KOPT-K1 (cell line): ENCODE data around the gene LHFPL2.

Experiments
- H3K27ac ChIP-seq: fragments of 200-600 bp; sonication (generic); 2 replicates; pipeline ENCODE4 v1.5.1; 2016; ENCODE audit warnings: antibody characterized with exemption, mild to moderate bottlenecking, low read depth, low read length; ENCODE audit not compliant: poor library complexity, severe bottlenecking
- H3K36me3 ChIP-seq: fragments of 200-600 bp; sonication (generic); 2 replicates; pipeline ENCODE4 v1.5.1; 2017; ENCODE audit warnings: antibody characterized with exemption, mild to moderate bottlenecking, low read length, moderate library complexity; ENCODE audit not compliant: insufficient read depth
- H3K9me3 ChIP-seq: fragments of 200-600 bp; sonication (generic); 2 replicates; pipeline ENCODE4 v1.5.1; 2017; ENCODE audit warnings: antibody characterized with exemption, low read length, mild to moderate bottlenecking; ENCODE audit not compliant: insufficient read depth, poor library complexity, severe bottlenecking

The LHFPL2 gene

DNA sequence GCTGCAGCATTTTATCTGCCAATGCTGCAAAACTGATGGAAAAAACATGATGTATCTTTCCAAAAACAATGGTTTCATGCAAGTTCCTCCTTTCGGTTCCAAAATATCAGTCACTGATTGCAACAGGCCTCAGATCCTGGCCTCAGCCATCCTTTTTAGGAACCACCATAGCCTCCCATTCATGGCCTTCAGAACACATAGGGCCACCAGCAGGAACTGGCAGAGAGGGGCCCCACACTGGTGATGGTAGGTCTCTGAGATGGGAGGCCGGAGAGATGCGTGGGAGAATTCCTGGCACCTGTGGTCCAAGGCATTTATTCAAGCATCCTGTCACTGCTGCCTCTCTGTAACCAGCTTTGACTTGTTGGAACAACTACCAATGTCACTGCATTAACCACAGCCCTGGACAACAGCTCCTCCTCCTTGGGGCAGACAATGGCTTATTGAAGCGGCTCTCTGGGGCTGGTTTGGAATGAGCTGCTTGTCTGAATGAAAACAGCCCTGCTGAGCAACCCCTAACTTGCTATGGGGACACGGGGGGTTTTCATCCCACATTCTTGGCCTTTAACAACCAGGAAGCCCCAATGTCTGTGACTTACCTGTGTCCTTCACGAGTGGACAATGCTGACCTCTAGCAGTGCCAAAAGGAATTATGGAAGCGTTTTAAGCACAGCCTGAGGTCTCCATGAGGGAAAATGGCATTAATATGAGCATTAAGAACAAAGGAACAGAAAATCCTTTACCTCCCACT, 108.1 kb downstream of the LHFPL2 start:
- H3K9me3 ChIP-seq = no peaks in the 10 kb centered on the region
- no peak overlapping the region for H3K27ac ChIP-seq
- H3K36me3 ChIP-seq = no peaks in the 10 kb centered on the region

DNA sequence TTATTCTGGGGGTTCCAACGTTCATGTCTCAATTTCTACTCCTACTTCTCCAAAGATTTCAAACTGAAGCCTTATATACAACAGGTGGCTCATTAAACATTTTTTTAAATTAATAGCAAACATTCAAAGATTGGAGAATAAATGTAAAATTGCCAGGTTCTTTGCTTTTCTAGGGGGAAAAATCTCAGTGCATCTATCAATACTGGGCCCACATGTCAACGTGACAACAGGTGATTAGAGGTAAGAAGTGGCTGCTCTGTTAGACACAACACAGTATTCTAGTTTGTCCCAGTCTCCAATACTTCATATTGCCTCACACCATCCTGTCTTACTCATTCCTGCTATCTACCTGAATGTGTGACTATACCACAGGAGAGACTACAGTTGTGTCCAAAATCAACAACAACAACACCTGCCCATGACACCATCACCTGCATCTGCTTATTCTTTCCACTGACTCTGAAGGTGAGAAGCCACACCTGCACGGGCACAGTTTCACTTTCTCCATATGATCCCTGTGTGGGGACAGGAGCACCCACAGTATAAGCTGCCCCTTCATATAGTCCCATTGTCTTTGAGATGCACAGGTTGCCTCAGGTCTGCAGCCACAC, 110.2 kb downstream of the LHFPL2 start:
- Histone ChIP-seq H3K9me3 (no peaks in the 10 kb centered on the region), H3K36me3 (no peaks in the 10 kb centered on the region), H3K27ac (no peak overlapping the region)

DNA sequence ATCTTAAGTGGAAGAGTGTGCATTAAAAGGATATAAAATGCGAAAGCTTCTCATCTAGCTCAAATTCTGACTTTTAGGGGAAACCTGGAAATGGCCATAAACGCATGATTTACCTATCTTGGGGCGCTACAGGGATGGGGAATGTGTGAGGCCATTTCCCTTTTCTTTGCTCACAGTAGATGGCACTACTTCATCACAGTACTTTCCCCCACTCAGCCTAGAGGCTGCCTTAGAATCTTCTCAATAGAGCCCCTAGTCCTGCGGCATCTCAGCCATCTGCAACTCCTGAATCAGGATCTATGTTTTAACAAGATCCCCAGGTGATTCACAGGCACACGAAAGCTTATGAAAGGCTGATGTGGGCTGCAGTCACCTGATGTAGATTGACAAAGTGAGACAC, 110.8 kb downstream of the LHFPL2 start:
- H3K27ac ChIP-seq = no peak overlapping the region
- no peaks in the 10 kb centered on the region for H3K36me3 ChIP-seq
- no peaks in the 10 kb centered on the region for H3K9me3 ChIP-seq

DNA sequence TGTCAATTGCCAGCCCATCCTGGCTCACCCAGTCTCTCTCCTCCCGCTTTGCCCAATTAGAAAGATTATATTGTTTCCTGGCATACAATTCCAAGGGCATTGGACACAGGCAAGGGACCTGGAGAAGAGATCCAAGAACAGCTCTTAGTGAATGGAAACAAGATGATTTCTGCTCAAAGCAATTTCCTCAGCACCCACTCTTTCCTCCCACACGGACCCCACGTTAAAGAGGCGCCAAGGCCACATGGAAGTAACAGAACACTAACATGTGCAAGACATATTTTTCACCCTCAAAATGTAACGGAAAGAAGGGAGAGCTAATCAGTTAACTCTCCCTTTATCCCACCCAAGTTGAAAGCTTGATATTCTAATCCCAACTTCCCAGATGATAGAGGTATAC, 111.2 kb downstream of the LHFPL2 start:
- H3K9me3 ChIP-seq = no peaks in the 10 kb centered on the region
- H3K36me3 ChIP-seq = no peaks in the 10 kb centered on the region
- H3K27ac ChIP-seq = no peak overlapping the region

DNA sequence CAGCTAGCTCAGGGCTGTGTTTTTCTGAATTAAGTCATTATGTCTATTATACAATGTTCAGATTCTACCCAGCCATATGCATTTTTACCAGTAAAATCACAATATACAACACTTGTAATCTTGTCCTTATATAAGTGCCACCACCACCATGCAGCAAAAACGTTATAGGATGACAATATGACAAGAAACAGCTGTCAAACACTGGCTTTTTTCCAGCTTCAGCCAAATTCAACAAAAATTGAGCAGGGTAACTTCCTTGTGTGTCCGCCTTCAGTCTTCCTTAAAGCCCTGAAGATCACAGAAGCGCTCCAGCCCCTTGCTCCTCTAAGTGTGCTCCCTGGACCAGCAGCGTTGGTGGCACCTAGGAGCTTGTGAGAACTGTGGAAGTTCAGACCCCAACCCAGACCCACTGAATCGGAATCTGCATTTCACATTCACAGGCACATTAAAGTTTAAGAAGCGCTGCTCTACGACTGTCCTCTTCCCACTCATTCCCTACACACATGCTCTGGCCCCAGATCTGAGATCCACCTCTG, 111.8 kb downstream of the LHFPL2 start:
- Histone ChIP-seq H3K9me3 (no peaks in the 10 kb centered on the region), H3K27ac (no peak overlapping the region), H3K36me3 (no peaks in the 10 kb centered on the region)

DNA sequence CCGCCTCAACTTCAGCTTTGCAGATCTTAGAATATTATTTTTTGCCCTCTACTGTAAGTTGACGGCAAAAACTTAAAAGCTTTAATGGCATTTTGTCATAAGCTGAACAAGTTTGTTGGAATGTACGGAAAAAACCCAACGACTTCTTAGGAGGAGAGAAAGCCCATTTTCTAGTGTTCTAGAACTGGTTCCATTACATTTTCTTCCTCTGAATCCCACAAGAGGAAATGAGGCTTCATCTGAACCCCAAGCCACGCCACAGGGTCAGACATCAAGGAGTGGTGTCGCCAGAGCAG, 113.7 kb downstream of the LHFPL2 start:
- H3K27ac ChIP-seq = no peak overlapping the region
- no peaks in the 10 kb centered on the region for H3K9me3 ChIP-seq
- no peaks in the 10 kb centered on the region for H3K36me3 ChIP-seq

DNA sequence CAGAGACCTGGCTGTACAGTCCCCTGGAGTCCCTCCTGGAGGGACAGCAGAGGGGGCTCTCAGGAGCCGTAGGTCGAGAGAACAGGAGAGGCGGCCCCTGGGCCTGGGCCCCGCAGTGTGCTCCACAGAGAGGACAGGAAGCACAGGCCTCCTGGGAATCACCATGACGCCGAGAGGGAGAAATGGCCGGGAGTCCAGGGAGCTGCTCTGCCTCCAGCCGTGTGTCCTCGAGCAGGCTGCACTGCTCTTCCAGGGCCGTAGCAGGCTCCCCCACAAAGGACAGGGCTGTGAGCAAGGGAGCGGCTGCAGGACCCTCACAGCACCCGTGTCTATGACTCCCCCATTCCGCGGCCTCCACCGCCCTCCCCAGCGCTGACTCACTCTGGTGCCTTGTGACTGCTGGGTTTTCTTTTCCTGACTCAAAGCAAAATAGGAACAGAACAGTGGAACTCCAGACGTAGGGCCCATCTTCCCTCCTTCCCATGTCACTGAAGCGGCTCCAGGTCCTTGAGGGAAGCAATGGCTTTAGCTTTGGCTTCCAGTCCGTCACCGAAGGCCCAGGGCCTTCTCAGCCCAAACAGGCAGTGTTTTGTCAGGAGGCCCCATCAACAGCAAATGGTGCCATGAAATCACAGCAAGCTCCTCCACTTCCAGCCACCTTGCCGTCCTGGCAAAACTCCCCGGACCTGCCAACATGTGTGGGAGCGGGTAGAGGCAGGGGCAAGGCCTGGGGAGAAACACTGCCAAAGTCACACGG, 114.2 kb downstream of the LHFPL2 start:
- no peaks in the 10 kb centered on the region for H3K9me3 ChIP-seq
- H3K36me3 ChIP-seq = no peaks in the 10 kb centered on the region
- no peak overlapping the region for H3K27ac ChIP-seq

DNA sequence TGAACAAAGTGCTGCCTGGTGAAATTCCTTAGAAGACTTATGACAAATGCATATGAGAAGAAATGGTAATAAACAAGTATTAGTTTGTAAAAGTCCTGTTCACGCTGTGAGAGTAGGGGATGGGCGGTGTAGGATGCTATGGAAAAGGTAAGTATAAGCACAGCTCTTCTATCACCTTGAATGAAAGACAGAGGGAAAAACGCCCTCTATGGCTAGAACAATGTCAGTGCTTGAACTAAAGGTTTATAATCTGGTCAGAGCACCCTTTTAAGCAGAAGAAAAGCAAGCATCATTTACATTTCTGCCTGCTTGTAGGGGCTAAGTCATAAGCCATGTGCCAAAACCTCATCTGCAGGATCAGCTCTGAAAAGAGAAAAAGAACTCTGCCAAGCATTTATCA, 115.2 kb downstream of the LHFPL2 start:
- Histone ChIP-seq H3K27ac (no peak overlapping the region), H3K9me3 (no peaks in the 10 kb centered on the region), H3K36me3 (no peaks in the 10 kb centered on the region)

DNA sequence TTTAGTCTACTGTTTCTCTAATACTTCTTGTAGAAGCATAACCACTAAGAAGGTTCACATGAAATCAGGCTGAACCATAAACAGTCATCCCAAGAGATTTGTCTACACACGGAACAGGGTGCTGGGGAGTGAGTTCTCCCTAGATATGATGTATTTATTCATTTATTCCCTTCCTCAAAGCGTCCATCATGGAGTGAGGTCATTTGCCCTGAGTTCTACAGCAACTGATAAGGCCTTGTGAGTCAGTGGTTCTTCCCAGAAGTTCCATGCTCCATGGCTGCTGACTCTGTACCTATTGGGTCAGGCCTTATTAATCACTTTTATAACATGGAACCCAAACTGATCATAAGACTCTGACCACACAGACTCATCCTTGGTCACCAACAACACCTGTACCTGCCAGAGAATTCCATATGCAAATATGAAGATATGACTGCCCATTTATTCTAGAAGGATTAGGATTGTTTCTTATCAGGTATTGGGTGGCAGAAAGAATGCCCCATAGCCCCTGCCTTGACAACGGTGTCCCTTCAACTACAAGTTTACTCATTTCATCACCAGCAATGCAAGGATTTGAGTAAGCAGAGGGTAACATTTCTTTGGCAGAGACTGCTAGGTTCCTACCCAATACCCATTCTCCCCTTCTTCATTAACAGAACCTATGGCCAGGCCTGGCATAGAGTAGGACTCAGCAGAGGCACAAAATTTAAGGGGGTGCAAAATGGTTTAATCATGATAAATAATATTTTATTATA, 118.1 kb downstream of the LHFPL2 start:
- no peak overlapping the region for H3K27ac ChIP-seq
- no peaks in the 10 kb centered on the region for H3K36me3 ChIP-seq
- H3K9me3 ChIP-seq = no peaks in the 10 kb centered on the region

DNA sequence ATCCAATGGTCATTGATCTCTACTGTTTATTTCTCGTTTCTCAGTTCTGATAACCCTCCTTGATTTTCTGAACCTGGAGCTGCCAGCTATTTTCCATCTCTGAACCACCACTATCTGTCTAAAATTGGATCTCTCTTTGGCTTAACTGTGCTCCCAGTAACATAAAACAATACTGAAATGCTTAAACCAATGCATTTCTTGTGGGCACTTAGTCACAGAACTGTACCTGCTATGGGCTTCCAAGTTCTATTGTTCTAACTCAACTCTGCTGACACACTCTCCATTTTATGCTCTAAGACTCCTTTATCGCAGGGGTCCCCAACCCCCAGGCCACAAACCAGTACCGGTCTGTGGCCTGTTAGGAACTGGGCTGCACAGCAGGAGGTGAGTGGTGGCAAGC, 120.6 kb downstream of the LHFPL2 start:
- Histone ChIP-seq H3K36me3 (no peaks in the 10 kb centered on the region), H3K27ac (no peak overlapping the region), H3K9me3 (no peaks in the 10 kb centered on the region)

DNA sequence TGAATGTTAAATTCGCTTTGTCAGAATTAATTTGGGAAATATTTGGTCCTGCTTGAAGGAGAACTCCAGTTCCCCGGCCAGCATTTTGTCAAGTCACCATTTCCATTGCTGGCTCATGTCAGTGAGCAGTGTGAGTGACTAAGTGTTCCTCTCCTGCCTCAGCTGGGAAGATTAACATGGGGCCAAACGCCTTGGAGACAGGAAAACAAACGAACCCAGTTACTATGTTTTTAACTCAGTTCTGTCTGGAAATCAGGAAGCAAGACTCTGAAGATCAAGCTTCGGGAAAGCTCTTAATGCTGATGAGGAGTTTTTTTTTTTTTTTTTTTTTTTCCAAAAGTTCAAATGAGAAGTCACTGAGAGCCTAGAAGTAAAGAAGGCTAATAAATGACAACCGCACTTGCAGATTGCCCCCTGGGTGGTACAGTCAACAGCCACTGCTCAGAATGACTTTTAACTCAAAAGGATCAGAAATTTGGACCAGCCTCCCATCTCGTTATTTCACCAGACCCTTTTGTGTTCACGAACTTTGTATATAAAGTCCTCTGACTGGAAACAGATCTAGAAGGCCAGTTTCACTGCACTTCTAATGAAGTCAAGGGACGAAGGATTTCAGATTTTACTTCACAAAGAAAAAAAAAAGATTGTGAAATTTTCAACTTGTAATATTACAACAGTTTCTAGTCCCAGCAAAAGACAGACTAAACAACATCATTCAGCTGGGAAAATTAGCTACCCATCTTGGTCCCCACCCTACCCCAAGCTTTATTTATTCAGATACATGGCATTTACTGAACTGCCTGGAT, 121.3 kb downstream of the LHFPL2 start:
- H3K36me3 ChIP-seq = no peaks in the 10 kb centered on the region
- no peaks in the 10 kb centered on the region for H3K9me3 ChIP-seq
- H3K27ac ChIP-seq = no peak overlapping the region

DNA sequence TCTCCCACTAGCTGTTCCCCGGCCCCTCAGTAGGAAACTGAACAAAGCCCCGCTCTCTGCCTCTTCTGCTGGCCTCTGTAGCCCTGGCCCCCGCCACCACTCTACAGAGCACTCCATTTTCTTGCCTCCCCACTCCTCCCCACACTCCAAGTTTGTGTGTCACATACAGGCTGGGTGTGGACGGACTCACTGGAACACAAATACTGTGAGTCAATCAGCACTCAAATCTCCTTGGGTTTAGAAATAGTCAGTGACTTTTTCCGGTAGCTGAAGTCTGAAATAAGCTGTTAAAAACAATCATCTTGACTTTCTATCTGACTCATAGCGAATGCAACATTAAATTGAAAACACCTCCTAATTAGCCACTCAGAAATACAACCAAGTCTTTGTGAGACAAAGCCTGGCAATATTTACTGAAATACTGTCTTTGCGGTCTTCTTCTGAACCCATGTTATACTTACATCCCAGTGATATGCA, 122.5 kb downstream of the LHFPL2 start:
- no peak overlapping the region for H3K27ac ChIP-seq
- no peaks in the 10 kb centered on the region for H3K36me3 ChIP-seq
- no peaks in the 10 kb centered on the region for H3K9me3 ChIP-seq

DNA sequence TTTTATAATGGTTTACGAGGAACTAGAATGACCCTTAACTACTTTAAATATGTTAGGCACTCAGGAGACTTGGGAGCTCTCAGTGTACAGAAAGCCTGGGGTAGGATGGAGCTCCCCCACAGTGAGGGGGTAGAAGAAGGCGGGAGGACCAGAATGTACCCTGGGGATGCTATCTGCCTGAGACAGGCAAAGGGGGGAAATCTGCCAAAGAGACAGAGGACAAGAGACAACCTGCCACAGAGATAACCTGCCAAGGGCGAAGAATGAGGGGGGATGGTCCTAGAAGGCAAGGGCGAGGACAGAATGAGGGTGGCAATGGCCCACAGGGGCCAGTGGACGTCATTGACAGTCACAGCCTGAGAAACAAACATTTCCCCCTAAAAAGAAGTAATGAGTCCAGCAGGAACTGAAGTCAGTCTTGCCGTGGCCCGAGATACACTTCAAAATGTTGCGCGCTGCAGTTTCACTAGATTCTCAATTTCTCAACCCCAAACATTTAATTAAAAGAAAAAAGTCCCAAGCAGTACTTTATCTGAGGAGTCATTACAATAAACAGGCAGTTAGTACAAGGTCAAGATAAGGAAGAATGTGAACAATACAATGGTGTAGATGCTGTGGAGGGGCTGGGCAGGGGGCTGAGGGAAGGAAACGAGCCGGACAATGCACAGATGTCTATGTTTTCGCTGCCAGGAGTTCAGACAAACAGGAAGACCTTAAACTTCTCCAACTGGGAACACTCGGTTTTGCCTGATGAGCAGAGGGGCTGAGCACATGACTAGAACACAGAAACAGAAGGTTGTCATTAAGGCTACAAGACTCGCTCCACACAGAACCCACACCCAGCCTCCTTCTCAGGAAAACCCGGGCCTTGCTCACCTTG, 125.0 kb downstream of the LHFPL2 start:
- Histone ChIP-seq H3K36me3 (no peaks in the 10 kb centered on the region), H3K9me3 (no peaks in the 10 kb centered on the region), H3K27ac (no peak overlapping the region)
